SK-N-SH (cell line): ENCODE measurements around the gene COG4.
A peak's percentile ranks its signal among the peaks of the same experiment; 100 is the strongest.

Experiments used
- CTCF ChIP-seq: fragments of 200-600 bp; sonication (generic); IDR thresholded peaks from 2 replicates; pipeline ENCODE4 v1.6.1; 2017; ENCODE audit warnings: antibody characterized with exemption, mild to moderate bottlenecking, moderate library complexity
- FOXJ3 ChIP-seq: sonication (generic); formaldehyde crosslinking; IDR thresholded peaks from 2 replicates; pipeline ENCODE4 v1.5.1; 2020; ENCODE audit warnings: mild to moderate bottlenecking, missing genetic modification reagents
- MAX ChIP-seq: IDR thresholded peaks from 2 replicates; pipeline ENCODE4 v1.4.0; 2012; ENCODE audit warnings: low read depth
- PBX3 ChIP-seq: IDR thresholded peaks from 2 replicates; pipeline ENCODE4; 2012
- POLR2AphosphoS5 ChIP-seq: IDR thresholded peaks from 2 replicates; pipeline ENCODE4 v1.6.1; 2012; ENCODE audit warnings: low read depth, low read length
- RCOR1 ChIP-seq: fragments of 150-350 bp; IDR thresholded peaks from 2 replicates; pipeline ENCODE4 v1.6.1; 2017; ENCODE audit warnings: antibody characterized with exemption, low read length
- REST ChIP-seq: IDR thresholded peaks from 2 replicates; pipeline ENCODE4 v1.6.1; 2012; ENCODE audit warnings: mild to moderate bottlenecking, low read depth, low read length, moderate library complexity
- TEAD4 ChIP-seq: IDR thresholded peaks from 2 replicates; pipeline ENCODE4 v1.4.0; 2012; ENCODE audit warnings: mild to moderate bottlenecking, borderline replicate concordance; ENCODE audit not compliant: insufficient read depth

GRCh38 chr16:70433458-70434103, 89.8 kb downstream of the COG4 start:
- TF ChIP-seq TEAD4 = no peak
- peak; percentile 34; the same call in 1 of the 2 replicates for TF ChIP-seq RCOR1
- no peak for TF ChIP-seq MAX
- no peak for TF ChIP-seq REST
- 0 out of 2 replicates have a peak, but pooled peaks have one; percentile 16 for TF ChIP-seq POLR2AphosphoS5
- no peak for TF ChIP-seq CTCF
- TF ChIP-seq FOXJ3 = no peak
- TF ChIP-seq PBX3 = peak; percentile 58
